ENCODE results near the gene KIF25. TPM values are rescaled to one million over a fixed set of nuclear protein-coding genes. Genes with fewer than 3 reads are reported as not detected.

The KIF25 gene
- total RNA-seq, 1 experiment from 2014 or later: 0.59 TPM

DNA sequence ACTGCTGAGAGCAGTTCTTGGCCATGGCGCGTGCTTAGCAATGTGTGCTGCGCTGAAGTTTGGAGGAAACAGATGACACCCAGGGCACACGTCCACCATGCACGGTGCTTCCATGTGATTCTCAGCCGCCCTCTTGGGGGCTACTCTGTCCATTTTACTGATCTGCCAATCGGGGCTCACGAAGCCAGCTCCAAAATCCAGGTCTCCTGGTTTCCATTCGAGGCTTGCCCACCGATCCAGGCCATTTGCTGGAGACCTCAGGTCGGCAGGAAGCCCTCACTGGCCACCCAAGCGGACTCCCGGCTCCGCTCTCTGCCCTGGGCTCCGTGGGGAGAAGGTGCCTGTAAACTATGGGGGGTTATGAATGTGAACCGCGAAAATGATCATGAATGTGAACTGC lies 93.2 kb downstream of the KIF25 start:
- Mint-ChIP-seq H3K27ac (no peak overlapping the region), H3K4me3 (no peak overlapping the region)
- WGBS (ENCODE audit: extremely low coverage, insufficient read length, low lambda C conversion rate): no CpG with 5 or more reads among the region's 17 CpGs

More for the DNA sequence above, 93.2 kb downstream of the KIF25 start:
- Histone ChIP-seq H4K20me1 (ENCODE audit: control insufficient read depth, insufficient read depth, insufficient read length) (no peaks in the 10 kb centered on the region), H2BK120ac (ENCODE audit: low read depth, low read length, poor library complexity, severe bottlenecking) (no peak overlapping the region), H3K27ac (ENCODE audit: insufficient read length, low read depth, low read length) (no peak overlapping the region), H2BK15ac (ENCODE audit: low read depth, low read length) (no peak overlapping the region), H4K8ac (replicated peaks; ENCODE audit: insufficient read length, low read depth, low read length) (no peak overlapping the region), H2AFZ (ENCODE audit: low read length) (no peak overlapping the region), H3K14ac (ENCODE audit: insufficient read depth, low read length) (no peak overlapping the region), H3K4me2 (ENCODE audit: insufficient read depth, insufficient read length, low read length) (no peak overlapping the region), H2BK5ac (ENCODE audit: insufficient read length, low read length) (no peak overlapping the region), H3K79me1 (ENCODE audit: insufficient read depth, low read depth, low read length, poor library complexity, severe bottlenecking) (no peaks in the 10 kb centered on the region), H4K91ac (ENCODE audit: insufficient read length, low read depth, low read length) (no peak overlapping the region), H3K56ac (ENCODE audit: insufficient read length, low read depth, low read length) (no peak overlapping the region), H3K9ac (ENCODE audit: extremely low read depth, insufficient read length, low read length) (no peak overlapping the region), H3K27me3 (ENCODE audit: insufficient read depth, low read length) (no peaks in the 10 kb centered on the region), H3K79me2 (ENCODE audit: insufficient read depth, low read length) (no peaks in the 10 kb centered on the region), H3K23me2 (ENCODE audit: insufficient read length, low read depth, low read length, poor library complexity, severe bottlenecking) (no peaks in the 10 kb centered on the region), H3K18ac (ENCODE audit: insufficient read length, low read depth, low read length) (no peak overlapping the region), H2AK5ac (ENCODE audit: insufficient read length, low read length) (no peak overlapping the region), H4K5ac (ENCODE audit: insufficient read length, low read depth, low read length) (no peak overlapping the region), H3K9me3 (ENCODE audit: control insufficient read depth, low read depth, low read length) (no peaks in the 10 kb centered on the region), H2BK20ac (ENCODE audit: low read depth, low read length, poor library complexity, severe bottlenecking) (no peak overlapping the region), H3T11ph (ENCODE audit: low read length) (no peak overlapping the region), H3K4ac (ENCODE audit: low read depth, low read length) (no peak overlapping the region), H2BK12ac (ENCODE audit: insufficient read length, low read depth, low read length) (no peak overlapping the region), H3K4me1 (ENCODE audit: insufficient read depth, low read length) (no peaks in the 10 kb centered on the region), H3K23ac (ENCODE audit: insufficient read length, low read depth, low read length) (no peak overlapping the region)
- Mint-ChIP-seq H3K9me3 (peaks cover 0 to 3% of the 10 kb centered on the region in 2 experiments; a peak in 2 of 5 replicates), H3K4me1 (peaks cover 22 to 46% of the 10 kb centered on the region in 2 experiments), H3K36me3 (ENCODE audit: insufficient read depth in 1 of 3, low read depth in 3 of 3) (0 out of 7 replicates have a peak, but pooled peaks cover 0 to 8% (median 0%) of the 10 kb centered on the region in 3 experiments), H3K27me3 (ENCODE audit: low read depth) (peaks cover 12% of the 10 kb centered on the region)
- TF ChIP-seq, protein P1, sequence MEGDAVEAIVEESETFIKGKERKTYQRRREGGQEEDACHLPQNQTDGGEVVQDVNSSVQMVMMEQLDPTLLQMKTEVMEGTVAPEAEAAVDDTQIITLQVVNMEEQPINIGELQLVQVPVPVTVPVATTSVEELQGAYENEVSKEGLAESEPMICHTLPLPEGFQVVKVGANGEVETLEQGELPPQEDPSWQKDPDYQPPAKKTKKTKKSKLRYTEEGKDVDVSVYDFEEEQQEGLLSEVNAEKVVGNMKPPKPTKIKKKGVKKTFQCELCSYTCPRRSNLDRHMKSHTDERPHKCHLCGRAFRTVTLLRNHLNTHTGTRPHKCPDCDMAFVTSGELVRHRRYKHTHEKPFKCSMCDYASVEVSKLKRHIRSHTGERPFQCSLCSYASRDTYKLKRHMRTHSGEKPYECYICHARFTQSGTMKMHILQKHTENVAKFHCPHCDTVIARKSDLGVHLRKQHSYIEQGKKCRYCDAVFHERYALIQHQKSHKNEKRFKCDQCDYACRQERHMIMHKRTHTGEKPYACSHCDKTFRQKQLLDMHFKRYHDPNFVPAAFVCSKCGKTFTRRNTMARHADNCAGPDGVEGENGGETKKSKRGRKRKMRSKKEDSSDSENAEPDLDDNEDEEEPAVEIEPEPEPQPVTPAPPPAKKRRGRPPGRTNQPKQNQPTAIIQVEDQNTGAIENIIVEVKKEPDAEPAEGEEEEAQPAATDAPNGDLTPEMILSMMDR (conservative IDR thresholded peaks at IDR 0.05): no peak
- no peak for DNase-seq

Data from H9 (cell line).